ENCODE measurements around the gene TMEM147.
A peak's percentile ranks its signal among the peaks of the same experiment; 100 is the strongest.

TMEM147 gene

DNA sequence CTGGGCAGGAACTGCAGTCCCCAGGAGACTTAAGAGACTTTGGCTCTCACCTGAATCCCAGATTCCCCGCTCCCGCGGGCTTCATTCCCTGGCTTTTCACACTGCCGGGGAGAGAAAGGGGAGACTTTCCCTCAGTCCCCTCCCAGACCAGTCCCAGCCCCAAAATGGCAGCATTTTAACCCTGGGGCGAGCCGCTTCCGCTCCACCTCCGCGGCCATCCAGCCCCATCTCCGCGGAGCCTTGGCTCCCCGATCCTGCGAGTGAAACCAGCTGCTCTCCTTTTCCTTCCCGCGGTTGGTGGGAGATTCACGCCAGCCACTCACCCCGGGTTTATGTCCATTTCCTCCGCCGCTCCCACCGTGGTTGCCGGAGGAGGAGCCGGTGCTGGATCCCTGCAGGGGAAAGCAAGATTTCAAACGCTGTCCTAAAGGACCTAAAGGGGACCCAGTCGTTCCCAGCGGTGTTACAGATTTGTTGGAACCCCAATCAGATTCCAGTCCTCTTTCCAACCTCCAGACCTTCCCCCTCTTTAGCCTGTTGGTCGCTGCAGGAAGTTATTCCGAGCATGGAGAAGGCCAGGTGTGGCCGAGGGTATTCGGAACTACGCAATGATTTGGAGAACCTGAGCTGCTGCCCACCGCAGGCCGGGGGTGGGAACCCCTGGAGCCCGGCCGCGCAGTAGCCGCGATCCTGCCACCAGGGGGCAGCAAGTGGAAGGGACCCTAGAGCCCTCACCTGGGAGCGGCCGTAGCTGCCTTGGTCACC, 35.4 kb upstream of the TMEM147 start (continued):
- no peak for TF ChIP-seq ZNF521 (tag by site-specific recombination; IDR thresholded peaks at IDR 0.05)
- TF ChIP-seq EGR2 (tag by site-specific recombination; IDR thresholded peaks at IDR 0.05; ENCODE audit: low read depth) = peak; percentile 86
- TF ChIP-seq ZNF23 (tag by site-specific recombination; IDR thresholded peaks at IDR 0.05; ENCODE audit: borderline replicate concordance) = no peak
- 0 out of 2 replicates have a peak, but pooled peaks have one; percentile 35 for TF ChIP-seq ZNF558 (tag by site-specific recombination; IDR thresholded peaks at IDR 0.05)
- peak; percentile 80 for TF ChIP-seq SP3 (tag by site-specific recombination; IDR thresholded peaks at IDR 0.05)
- TF ChIP-seq, protein P1, sequence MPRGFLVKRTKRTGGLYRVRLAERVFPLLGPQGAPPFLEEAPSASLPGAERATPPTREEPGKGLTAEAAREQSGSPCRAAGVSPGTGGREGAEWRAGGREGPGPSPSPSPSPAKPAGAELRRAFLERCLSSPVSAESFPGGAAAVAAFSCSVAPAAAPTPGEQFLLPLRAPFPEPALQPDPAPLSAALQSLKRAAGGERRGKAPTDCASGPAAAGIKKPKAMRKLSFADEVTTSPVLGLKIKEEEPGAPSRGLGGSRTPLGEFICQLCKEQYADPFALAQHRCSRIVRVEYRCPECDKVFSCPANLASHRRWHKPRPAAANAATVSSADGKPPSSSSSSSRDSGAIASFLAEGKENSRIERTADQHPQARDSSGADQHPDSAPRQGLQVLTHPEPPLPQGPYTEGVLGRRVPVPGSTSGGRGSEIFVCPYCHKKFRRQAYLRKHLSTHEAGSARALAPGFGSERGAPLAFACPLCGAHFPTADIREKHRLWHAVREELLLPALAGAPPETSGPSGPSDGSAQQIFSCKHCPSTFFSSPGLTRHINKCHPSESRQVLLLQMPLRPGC (tag by site-specific recombination; IDR thresholded peaks at IDR 0.05) = no peak; the same call in 1 of the 2 replicates
- TF ChIP-seq ZIC2 (tag by site-specific recombination; IDR thresholded peaks at IDR 0.05) = peak; percentile 77
- TF ChIP-seq, protein P2, sequence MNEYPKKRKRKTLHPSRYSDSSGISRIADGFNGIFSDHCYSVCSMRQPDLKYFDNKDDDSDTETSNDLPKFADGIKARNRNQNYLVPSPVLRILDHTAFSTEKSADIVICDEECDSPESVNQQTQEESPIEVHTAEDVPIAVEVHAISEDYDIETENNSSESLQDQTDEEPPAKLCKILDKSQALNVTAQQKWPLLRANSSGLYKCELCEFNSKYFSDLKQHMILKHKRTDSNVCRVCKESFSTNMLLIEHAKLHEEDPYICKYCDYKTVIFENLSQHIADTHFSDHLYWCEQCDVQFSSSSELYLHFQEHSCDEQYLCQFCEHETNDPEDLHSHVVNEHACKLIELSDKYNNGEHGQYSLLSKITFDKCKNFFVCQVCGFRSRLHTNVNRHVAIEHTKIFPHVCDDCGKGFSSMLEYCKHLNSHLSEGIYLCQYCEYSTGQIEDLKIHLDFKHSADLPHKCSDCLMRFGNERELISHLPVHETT (tag by site-specific recombination; IDR thresholded peaks at IDR 0.05) = peak; percentile 65
- peak; percentile 87 for TF ChIP-seq ZFP69B (tag by site-specific recombination; IDR thresholded peaks at IDR 0.05)
- no peak; the same call in 1 of the 2 replicates for TF ChIP-seq ZNF157 (tag by site-specific recombination; IDR thresholded peaks at IDR 0.05)
- TF ChIP-seq, protein P3, sequence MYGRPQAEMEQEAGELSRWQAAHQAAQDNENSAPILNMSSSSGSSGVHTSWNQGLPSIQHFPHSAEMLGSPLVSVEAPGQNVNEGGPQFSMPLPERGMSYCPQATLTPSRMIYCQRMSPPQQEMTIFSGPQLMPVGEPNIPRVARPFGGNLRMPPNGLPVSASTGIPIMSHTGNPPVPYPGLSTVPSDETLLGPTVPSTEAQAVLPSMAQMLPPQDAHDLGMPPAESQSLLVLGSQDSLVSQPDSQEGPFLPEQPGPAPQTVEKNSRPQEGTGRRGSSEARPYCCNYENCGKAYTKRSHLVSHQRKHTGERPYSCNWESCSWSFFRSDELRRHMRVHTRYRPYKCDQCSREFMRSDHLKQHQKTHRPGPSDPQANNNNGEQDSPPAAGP (tag by site-specific recombination; IDR thresholded peaks at IDR 0.05) = peak; percentile 88
- TF ChIP-seq ZNF747 (tag by site-specific recombination; IDR thresholded peaks at IDR 0.05) = no peak
- TF ChIP-seq ZNF707 (tag by site-specific recombination; IDR thresholded peaks at IDR 0.05) = no peak
- TF ChIP-seq GLI2 (tag by site-specific recombination; IDR thresholded peaks at IDR 0.05; ENCODE audit: borderline replicate concordance, low read depth) = no peak
- peak; percentile 97 for TF ChIP-seq ZNF600 (tag by site-specific recombination; IDR thresholded peaks at IDR 0.05)
- TF ChIP-seq ZNF501 (tag by site-specific recombination; IDR thresholded peaks at IDR 0.05) = peak; percentile 98
- TF ChIP-seq ZNF670 (tag by site-specific recombination; IDR thresholded peaks at IDR 0.05; ENCODE audit: low read depth) = no peak
- 0 out of 2 replicates have a peak, but pooled peaks have one; percentile 88 for TF ChIP-seq ZNF24 (tag by site-specific recombination; IDR thresholded peaks at IDR 0.05)
- peak; percentile 99 for TF ChIP-seq ZEB2 (tag by site-specific recombination; IDR thresholded peaks at IDR 0.05)
- TF ChIP-seq ZNF311 (tag by site-specific recombination; IDR thresholded peaks at IDR 0.05; ENCODE audit: borderline replicate concordance) = no peak
- no peak for TF ChIP-seq RBAK (tag by site-specific recombination; IDR thresholded peaks at IDR 0.05)
- TF ChIP-seq, protein P4, sequence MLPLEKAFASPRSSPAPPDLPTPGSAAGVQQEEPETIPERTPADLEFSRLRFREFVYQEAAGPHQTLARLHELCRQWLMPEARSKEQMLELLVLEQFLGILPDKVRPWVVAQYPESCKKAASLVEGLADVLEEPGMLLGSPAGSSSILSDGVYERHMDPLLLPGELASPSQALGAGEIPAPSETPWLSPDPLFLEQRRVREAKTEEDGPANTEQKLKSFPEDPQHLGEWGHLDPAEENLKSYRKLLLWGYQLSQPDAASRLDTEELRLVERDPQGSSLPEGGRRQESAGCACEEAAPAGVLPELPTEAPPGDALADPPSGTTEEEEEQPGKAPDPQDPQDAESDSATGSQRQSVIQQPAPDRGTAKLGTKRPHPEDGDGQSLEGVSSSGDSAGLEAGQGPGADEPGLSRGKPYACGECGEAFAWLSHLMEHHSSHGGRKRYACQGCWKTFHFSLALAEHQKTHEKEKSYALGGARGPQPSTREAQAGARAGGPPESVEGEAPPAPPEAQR (tag by site-specific recombination; IDR thresholded peaks at IDR 0.05) = peak; percentile 11; the same call in 1 of the 2 replicates
- TF ChIP-seq, protein P5, sequence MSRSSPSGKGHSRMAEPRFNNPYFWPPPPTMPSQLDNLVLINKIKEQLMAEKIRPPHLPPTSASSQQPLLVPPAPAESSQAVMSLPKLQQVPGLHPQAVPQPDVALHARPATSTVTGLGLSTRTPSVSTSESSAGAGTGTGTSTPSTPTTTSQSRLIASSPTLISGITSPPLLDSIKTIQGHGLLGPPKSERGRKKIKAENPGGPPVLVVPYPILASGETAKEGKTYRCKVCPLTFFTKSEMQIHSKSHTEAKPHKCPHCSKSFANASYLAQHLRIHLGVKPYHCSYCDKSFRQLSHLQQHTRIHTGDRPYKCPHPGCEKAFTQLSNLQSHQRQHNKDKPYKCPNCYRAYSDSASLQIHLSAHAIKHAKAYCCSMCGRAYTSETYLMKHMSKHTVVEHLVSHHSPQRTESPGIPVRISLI (tag by site-specific recombination; IDR thresholded peaks at IDR 0.05) = no peak
- TF ChIP-seq, protein P6, sequence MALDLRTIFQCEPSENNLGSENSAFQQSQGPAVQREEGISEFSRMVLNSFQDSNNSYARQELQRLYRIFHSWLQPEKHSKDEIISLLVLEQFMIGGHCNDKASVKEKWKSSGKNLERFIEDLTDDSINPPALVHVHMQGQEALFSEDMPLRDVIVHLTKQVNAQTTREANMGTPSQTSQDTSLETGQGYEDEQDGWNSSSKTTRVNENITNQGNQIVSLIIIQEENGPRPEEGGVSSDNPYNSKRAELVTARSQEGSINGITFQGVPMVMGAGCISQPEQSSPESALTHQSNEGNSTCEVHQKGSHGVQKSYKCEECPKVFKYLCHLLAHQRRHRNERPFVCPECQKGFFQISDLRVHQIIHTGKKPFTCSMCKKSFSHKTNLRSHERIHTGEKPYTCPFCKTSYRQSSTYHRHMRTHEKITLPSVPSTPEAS (tag by site-specific recombination; IDR thresholded peaks at IDR 0.05) = peak; percentile 43
- no peak for TF ChIP-seq ZNF274 (IDR thresholded peaks at IDR 0.05; ENCODE audit: low read length)
- TF ChIP-seq ZNF274 (tag by site-specific recombination; IDR thresholded peaks at IDR 0.05; ENCODE audit: borderline replicate concordance) = no peak
- no peak for TF ChIP-seq ZNF571 (tag by site-specific recombination; IDR thresholded peaks at IDR 0.05)
- TF ChIP-seq ZNF658 (tag by site-specific recombination; IDR thresholded peaks at IDR 0.05) = no peak
- peak; percentile 89 for TF ChIP-seq ZBTB21 (tag by site-specific recombination; IDR thresholded peaks at IDR 0.05)
- TF ChIP-seq, protein P7, sequence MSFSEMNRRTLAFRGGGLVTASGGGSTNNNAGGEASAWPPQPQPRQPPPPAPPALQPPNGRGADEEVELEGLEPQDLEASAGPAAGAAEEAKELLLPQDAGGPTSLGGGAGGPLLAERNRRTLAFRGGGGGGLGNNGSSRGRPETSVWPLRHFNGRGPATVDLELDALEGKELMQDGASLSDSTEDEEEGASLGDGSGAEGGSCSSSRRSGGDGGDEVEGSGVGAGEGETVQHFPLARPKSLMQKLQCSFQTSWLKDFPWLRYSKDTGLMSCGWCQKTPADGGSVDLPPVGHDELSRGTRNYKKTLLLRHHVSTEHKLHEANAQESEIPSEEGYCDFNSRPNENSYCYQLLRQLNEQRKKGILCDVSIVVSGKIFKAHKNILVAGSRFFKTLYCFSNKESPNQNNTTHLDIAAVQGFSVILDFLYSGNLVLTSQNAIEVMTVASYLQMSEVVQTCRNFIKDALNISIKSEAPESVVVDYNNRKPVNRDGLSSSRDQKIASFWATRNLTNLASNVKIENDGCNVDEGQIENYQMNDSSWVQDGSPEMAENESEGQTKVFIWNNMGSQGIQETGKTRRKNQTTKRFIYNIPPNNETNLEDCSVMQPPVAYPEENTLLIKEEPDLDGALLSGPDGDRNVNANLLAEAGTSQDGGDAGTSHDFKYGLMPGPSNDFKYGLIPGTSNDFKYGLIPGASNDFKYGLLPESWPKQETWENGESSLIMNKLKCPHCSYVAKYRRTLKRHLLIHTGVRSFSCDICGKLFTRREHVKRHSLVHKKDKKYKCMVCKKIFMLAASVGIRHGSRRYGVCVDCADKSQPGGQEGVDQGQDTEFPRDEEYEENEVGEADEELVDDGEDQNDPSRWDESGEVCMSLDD (tag by site-specific recombination; IDR thresholded peaks at IDR 0.05) = peak; percentile 97

Data from HEK293 (cell line).